ENCODE results near the gene GPX5. TPM values are rescaled to one million over a fixed set of nuclear protein-coding genes. Genes with fewer than 3 reads are reported as not detected.
"Not testable (repeated sequence)": the region's sequence is repeated elsewhere in the genome, so short reads cannot be mapped to it uniquely, and the experiment has no call there.

GPX5 gene
- total and polyA plus RNA-seq, 7 donors = not detected

DNA sequence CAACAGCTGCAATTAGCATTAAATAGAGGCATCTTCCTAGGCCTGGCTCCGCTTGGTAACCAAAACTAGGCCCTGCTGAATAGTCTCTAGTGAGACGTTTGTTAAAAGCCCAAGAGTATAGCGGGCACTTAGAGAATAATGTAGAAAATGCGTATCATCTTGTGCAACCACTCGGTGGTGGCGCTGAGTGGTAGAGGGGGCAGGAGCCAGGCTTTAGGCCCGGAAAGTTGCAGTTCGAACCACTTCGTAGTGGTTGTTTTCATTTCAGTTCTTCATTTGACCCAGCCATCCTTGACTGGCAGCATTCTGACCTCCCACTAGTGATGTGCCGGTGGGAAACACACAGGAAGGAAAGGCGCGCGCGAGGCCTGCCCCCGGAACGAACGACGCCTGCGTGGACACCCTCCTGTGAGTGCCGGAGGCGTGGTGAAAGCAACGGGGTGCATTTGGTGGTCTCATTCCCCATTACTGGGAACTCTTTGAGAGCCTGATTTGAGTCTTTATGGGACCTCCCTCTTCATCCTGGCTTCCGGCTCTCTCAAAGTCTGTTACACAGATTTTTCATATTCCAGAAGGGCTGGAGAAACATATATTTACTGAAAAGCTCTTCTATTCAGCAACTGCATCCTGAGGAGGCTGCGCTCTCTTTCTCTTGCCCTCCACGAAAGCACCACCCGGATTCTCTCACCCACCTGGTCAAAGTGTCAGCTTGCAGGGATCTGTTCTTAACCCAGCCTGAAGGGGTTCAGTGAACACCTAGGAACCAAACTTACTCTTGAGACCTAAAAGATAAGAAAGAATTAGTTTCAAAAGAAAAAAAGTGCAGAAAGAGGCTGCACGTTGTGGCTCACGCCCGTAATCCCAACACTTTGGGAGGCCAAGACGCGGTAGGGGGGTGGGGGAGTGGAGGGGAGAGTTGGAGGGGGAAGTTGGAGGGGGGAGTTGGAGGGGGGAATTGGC is 18.2 kb downstream of the GPX5 start:
- Histone ChIP-seq H3K4me3 (no peak overlapping the region), H3K27ac (no peak overlapping the region), H3K36me3 (no peaks in the 10 kb centered on the region), H3K4me1 (no peaks in the 10 kb centered on the region), H3K27me3 (peaks cover 0 to 41% (median 0%) of the 10 kb centered on the region in 3 donors), H3K9me3 (no peaks in the 10 kb centered on the region)
- intact Hi-C loops (cut with DNase I) = no loop called here
- WGBS, 2 donors = 13 to 39% methylated on average over 31 of the region's 31 CpGs
- no peak for DNase-seq
- no peak for TF ChIP-seq EP300 (IDR thresholded peaks at IDR 0.05)
- TF ChIP-seq POLR2A (IDR thresholded peaks at IDR 0.05) = no peak
- TF ChIP-seq, protein P1, sequence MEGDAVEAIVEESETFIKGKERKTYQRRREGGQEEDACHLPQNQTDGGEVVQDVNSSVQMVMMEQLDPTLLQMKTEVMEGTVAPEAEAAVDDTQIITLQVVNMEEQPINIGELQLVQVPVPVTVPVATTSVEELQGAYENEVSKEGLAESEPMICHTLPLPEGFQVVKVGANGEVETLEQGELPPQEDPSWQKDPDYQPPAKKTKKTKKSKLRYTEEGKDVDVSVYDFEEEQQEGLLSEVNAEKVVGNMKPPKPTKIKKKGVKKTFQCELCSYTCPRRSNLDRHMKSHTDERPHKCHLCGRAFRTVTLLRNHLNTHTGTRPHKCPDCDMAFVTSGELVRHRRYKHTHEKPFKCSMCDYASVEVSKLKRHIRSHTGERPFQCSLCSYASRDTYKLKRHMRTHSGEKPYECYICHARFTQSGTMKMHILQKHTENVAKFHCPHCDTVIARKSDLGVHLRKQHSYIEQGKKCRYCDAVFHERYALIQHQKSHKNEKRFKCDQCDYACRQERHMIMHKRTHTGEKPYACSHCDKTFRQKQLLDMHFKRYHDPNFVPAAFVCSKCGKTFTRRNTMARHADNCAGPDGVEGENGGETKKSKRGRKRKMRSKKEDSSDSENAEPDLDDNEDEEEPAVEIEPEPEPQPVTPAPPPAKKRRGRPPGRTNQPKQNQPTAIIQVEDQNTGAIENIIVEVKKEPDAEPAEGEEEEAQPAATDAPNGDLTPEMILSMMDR (IDR thresholded peaks at IDR 0.05) = no peak
- TF ChIP-seq POLR2AphosphoS5 (IDR thresholded peaks at IDR 0.05) = no peak

DNA sequence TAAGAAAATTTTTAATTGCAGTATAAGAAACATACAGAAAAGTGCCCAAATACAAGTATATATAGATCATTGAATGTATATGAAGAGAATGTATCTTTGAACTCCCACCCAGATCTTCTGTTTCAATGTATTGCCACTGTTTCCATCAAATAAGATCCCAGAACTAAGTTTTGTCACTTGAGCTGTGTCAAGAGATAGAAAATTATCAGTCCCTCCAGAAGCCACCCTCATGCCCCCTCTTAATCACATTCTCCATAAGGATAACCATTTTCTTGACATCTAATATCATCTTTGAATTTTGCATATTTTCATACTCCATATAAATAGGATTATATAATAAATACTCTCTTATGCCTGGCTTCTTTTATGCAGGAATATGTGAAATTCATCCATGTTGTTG is 20.3 kb downstream of the GPX5 start:
- intact Hi-C loops (cut with DNase I) = no loop called here
- Histone ChIP-seq H3K27me3 (peaks cover 0 to 27% (median 0%) of the 10 kb centered on the region in 3 donors), H3K27ac (no peak overlapping the region), H3K9me3 (no peaks in the 10 kb centered on the region), H3K36me3 (no peaks in the 10 kb centered on the region), H3K4me3 (no peak overlapping the region), H3K4me1 (no peaks in the 10 kb centered on the region)
- no peak for DNase-seq
- TF ChIP-seq, protein P1 (IDR thresholded peaks at IDR 0.05) = no peak
- TF ChIP-seq POLR2A (IDR thresholded peaks at IDR 0.05) (no peak), POLR2AphosphoS5 (IDR thresholded peaks at IDR 0.05) (no peak), EP300 (IDR thresholded peaks at IDR 0.05) (no peak)

DNA sequence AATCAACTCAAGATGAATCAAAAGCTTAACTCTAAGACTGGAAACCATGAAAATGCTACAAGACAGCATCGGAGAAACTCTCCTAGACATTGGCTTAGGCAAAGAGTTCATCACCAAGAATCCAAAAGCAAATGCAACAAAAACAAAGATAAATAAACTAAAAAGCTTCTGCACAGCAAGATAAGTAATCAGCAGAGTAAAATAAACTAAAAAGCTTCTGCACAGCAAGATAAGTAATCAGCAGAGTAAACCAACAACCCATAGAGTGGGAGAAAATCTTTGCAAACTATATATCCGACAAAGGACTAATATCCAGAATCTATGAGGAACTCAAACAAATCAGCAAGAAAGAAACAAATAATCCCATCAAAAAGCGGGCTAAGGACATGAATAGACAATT is 21.3 kb downstream of the GPX5 start:
- peaks cover 0 to 30% (median 0%) of the 10 kb centered on the region in 3 donors for H3K27me3 ChIP-seq
- WGBS, 2 donors = 79 to 83% methylated on average over 3 of the region's 3 CpGs

DNA sequence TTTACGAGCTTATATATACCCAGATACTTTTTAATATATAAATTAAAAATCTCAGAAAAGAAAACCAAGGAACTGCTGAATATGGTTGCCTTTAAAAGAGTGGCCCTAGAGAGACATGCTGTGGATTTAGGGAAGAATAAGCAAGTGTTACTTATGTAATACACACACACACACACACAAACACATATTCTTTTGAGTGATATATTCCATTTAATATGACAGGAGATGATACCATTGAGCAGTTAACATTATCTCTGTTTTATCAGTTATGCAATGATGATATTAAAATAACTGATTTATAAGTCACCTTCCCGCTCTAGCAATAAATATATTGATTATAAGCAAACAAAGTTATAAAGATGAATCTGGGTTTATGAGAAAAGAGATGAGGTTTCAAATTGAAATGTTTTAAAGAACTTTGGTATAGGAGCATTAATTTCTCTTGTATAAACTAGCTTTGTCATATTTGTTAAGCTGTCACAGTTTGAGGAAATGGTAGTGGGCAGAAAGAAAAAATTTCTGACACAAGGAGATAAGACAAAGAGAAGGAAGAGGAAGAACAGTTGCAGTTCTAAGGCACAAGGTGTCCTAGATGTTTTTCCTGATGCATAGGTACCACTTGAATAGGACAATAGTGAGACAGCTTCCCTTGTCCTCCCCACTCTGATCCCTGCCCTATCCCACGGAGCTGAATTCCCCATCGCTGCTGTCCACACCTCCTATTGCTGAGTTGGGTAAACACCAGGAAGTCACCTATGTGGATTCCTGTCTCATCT is 26.4 kb downstream of the GPX5 start:
- H3K27me3 ChIP-seq = peaks cover 0 to 18% (median 0%) of the 10 kb centered on the region in 3 donors
- WGBS, 2 donors = 42 to 57% methylated on average over 4 of the region's 4 CpGs

More for the DNA sequence above, 21.3 kb downstream of the GPX5 start:
- H3K9me3 ChIP-seq; H3K4me3 ChIP-seq; H3K36me3 ChIP-seq; DNase-seq; H3K27ac ChIP-seq; H3K4me1 ChIP-seq; intact Hi-C loops (cut with DNase I): not testable (repeated sequence)

More for the DNA sequence above, 26.4 kb downstream of the GPX5 start:
- no peak overlapping the region for H3K27ac ChIP-seq
- no peak for DNase-seq
- no peak for TF ChIP-seq EP300 (IDR thresholded peaks at IDR 0.05)
- TF ChIP-seq, protein P1 (IDR thresholded peaks at IDR 0.05) = no peak
- no peak for TF ChIP-seq POLR2A (IDR thresholded peaks at IDR 0.05)
- no peak for TF ChIP-seq POLR2AphosphoS5 (IDR thresholded peaks at IDR 0.05)
- no peaks in the 10 kb centered on the region for H3K9me3 ChIP-seq
- H3K4me3 ChIP-seq = no peak overlapping the region
- intact Hi-C loops (cut with DNase I) = no loop called here
- H3K36me3 ChIP-seq = no peaks in the 10 kb centered on the region
- no peaks in the 10 kb centered on the region for H3K4me1 ChIP-seq
